HepG2 (cell line): ENCODE measurements around the gene OSBPL8. TPM values are rescaled to one million over a fixed set of nuclear protein-coding genes. Genes with fewer than 3 reads are reported as not detected.
A peak's percentile ranks its signal among the peaks of the same experiment; 100 is the strongest.

Source experiments
- ATAC-seq: fragments of 200-7000 bp; cut with Tn5 transposase; 3 replicates; pipeline ENCODE4 v1.9.1; 2020; ENCODE audit warnings: mild to moderate bottlenecking, moderate library complexity
- BruUV-seq: library from RNA; stranded (reverse); fragments of 400-500 nt; replicated peaks from 2 replicates; lab custom pipeline; 2021; lab: Mats Ljungman, UMichigan
- CTCF ChIA-PET: fragments of 300-600 bp; formaldehyde crosslinking; extraction: SDS; loops from one replicate; lab custom pipeline; 2021; ENCODE audit warnings: low total read pairs, inconsistent platforms, low intra/inter-chr PET ratio; lab: Yijun Ruan, JAX
- POLR2A ChIA-PET: fragments of 350-600 bp; sonication (Branson Sonifier 250); formaldehyde crosslinking; loops from one replicate; lab custom pipeline; 2020; ENCODE audit warnings: antibody characterized with exemption, inconsistent platforms; lab: Yijun Ruan, JAX
- DNase-seq: peaks from one replicate; pipeline ENCODE4 v3.0.0-alpha.2; 2015; ENCODE audit warnings: low spot score
- FAIRE-seq: peaks from 3 replicates; lab custom pipeline; 2011; peaks lifted over from hg19 to GRCh38; lab: Jason Lieb, UNC
- H2AFZ ChIP-seq: one replicate; pipeline ENCODE4 v1.6.1; 2011; ENCODE audit warnings: low read length, inconsistent platforms
- H3K27ac ChIP-seq: fragments of 300-600 bp; 3 replicates; pipeline ENCODE4 v1.8.0; 2011; ENCODE audit warnings: mixed run types, mild to moderate bottlenecking, mixed read lengths, low read length, inconsistent platforms; ENCODE audit not compliant: insufficient read depth; ENCODE audit errors: extremely low read length
- H3K27me3 ChIP-seq, 2 experiments: fragments of 200-600 bp in 1 of 2; 2 replicates in 1 of 2; 3 replicates in 1 of 2; pipeline versions ENCODE4 v1.6.0 to v1.8.0; 2011; ENCODE audit warnings: low read length in 2 of 2, mild to moderate bottlenecking in 2 of 2, moderate library complexity in 2 of 2, inconsistent platforms in 1 of 2; ENCODE audit not compliant: insufficient read depth in 2 of 2, control insufficient read depth in 1 of 2
- H3K36me3 ChIP-seq, 2 experiments: fragments of 200-600 bp in 1 of 2; replicated peaks in 1 of 2; 2 replicates in 1 of 2; 3 replicates in 1 of 2; pipeline versions ENCODE4 v1.5.1 to v1.8.0; 2011; ENCODE audit warnings: low read length in 2 of 2, inconsistent platforms in 1 of 2; ENCODE audit not compliant: insufficient read depth in 2 of 2, control insufficient read depth in 1 of 2
- H3K4me1 ChIP-seq: 2 replicates; pipeline ENCODE4 v1.5.1; 2012; ENCODE audit warnings: low read length, inconsistent platforms; ENCODE audit not compliant: insufficient read depth
- H3K4me2 ChIP-seq: 2 replicates; pipeline ENCODE4 v1.6.0; 2011; ENCODE audit warnings: low read depth, low read length, inconsistent platforms
- H3K4me3 ChIP-seq, 3 experiments: fragments of 200-600 bp in 1 of 3; sonication (generic), shearing (Covaris generic) in 1 of 3; replicated peaks in 1 of 3; 2 replicates each; pipeline ENCODE4 v1.5.1; 2011 to 2016; ENCODE audit warnings: low read length in 3 of 3, inconsistent platforms in 2 of 3, low read depth in 2 of 3, mild to moderate bottlenecking in 2 of 3, control low read depth in 1 of 3, mixed read lengths in 1 of 3; ENCODE audit not compliant: insufficient read depth in 1 of 3
- H3K79me2 ChIP-seq: one replicate; pipeline ENCODE4 v1.6.1; 2011; ENCODE audit warnings: low read length, inconsistent platforms; ENCODE audit not compliant: insufficient read depth
- H3K9ac ChIP-seq: 2 replicates; pipeline ENCODE4 v1.6.0; 2011; ENCODE audit warnings: mild to moderate bottlenecking, low read depth, low read length, inconsistent platforms; ENCODE audit not compliant: insufficient read depth
- H3K9me3 ChIP-seq: 2 replicates; pipeline ENCODE4 v1.5.1; 2012; ENCODE audit warnings: mild to moderate bottlenecking, low read length
- H4K20me1 ChIP-seq: 2 replicates; pipeline ENCODE4 v1.6.0; 2011; ENCODE audit warnings: inconsistent platforms, mild to moderate bottlenecking, low read length, moderate library complexity; ENCODE audit not compliant: insufficient read depth
- FOSL2 ChIP-seq: sonication (generic); formaldehyde crosslinking; IDR thresholded peaks from 2 replicates; pipeline ENCODE4 v1.4.0; 2020; ENCODE audit warnings: missing genetic modification reagents
- ZFP1 ChIP-seq: IDR thresholded peaks from 2 replicates; pipeline ENCODE4 v1.6.1; 2016
- ZNF549 ChIP-seq: sonication (generic); formaldehyde crosslinking; IDR thresholded peaks from 2 replicates; pipeline ENCODE4 v1.5.0; 2020; ENCODE audit warnings: missing genetic modification reagents
- ZNF652 ChIP-seq: IDR thresholded peaks from 2 replicates; pipeline ENCODE4 v1.6.1; 2016; ENCODE audit warnings: low read depth, borderline replicate concordance
- WGBS: methylation state at CpG from one replicate; pipeline ENCODE4 v1.1.6; 2017; ENCODE audit warnings: low lambda C conversion rate; 5-methylcytosine and 5-hydroxymethylcytosine counted together
- in situ Hi-C: cut with HindIII; loops from 2 replicates; pipeline ENCODE4 v1.10.0; 2017; ENCODE audit warnings: low pct_unique_long_range_greater_than_20kb; ENCODE audit not compliant: extremely low pct_ligation_motif_present
- intact Hi-C: fragments of 100-400 bp; cut with micrococcal nuclease; formaldehyde crosslinking; loops from one replicate; pipeline ENCODE4 v1.10.0; 2022; ENCODE audit not compliant: unreplicated experiment
- polyA plus RNA-seq, 8 experiments: library from polyadenylated mRNA; depleted of rRNA in 3 of 8; stranded (reverse) in 7 of 8; unstranded in 1 of 8; fragments of >200 nt; fragmentation: Illumina TruSeq in 4 of 8; extraction: Trizol in 4 of 8; gene quantifications; 2 replicates each; pipeline versions ENCODE4 v1.2.1 to v1.2.3, GENCODE V29; 2011 to 2016; ENCODE audit warnings: low read depth in 4 of 8, missing spikeins in 1 of 8, mixed read lengths in 1 of 8; ENCODE audit not compliant: insufficient read depth in 1 of 8
- total RNA-seq, 5 experiments: library from RNA; depleted of rRNA; stranded (reverse); fragments of >200 nt; fragmentation: Illumina TruSeq; extraction: Trizol; gene quantifications; 2 replicates each; pipeline ENCODE4 v1.2.3, GENCODE V29; 2016; ENCODE audit warnings: low read depth in 1 of 5
- TF ChIP-seq, protein P1 (sequence below): IDR thresholded peaks from 2 replicates; pipeline ENCODE4 v1.6.1; 2012; ENCODE audit warnings: low read depth, low read length, improper control_type of control experiment
- TF ChIP-seq, protein P2 (sequence below): sonication (generic); formaldehyde crosslinking; IDR thresholded peaks from 2 replicates; pipeline ENCODE4 v1.4.0; 2020; ENCODE audit warnings: mild to moderate bottlenecking, missing genetic modification reagents

Gene OSBPL8
- total and polyA plus RNA-seq, 2 of the 13 experiments (the other 11 are each of a cell fraction or from before 2014, with no cell fraction given): 11.0 to 33.9 TPM

DNA sequence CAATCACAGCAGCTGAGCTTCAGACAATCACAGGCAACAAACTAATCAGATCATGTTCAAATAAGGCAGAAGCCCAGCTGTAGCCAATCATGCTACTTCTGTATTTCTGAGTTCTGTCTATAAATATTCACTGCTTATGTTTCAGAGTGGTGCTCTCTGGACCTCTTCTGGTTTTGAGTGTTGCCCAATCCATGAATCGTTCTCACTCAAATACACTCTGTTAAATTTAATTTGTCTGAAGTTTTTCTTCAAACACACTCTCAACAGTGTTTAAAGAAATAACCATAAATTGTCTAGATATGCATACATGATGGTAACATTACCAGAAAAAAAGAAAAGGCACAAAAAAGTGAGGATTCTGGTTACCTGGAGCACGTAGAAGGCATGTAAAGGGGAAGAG lies 133.4 kb downstream of the OSBPL8 start:
- 0 out of 2 replicates have a peak, but pooled peaks have one; percentile 50 for TF ChIP-seq ZNF549 (CRISPR knock-in tag)
- TF ChIP-seq FOSL2 (CRISPR knock-in tag): no peak
- TF ChIP-seq, all 625 proteins: peak for 1
- H3K9ac ChIP-seq: no peak overlapping the region
- no peak overlapping the region for H3K4me2 ChIP-seq
- H3K4me1 ChIP-seq: peaks cover 12% of the 10 kb centered on the region
- H4K20me1 ChIP-seq: no peaks in the 10 kb centered on the region
- no peak overlapping the region for H2AFZ ChIP-seq
- H3K79me2 ChIP-seq: no peaks in the 10 kb centered on the region
- CTCF ChIA-PET: no interaction called here
- H3K27ac ChIP-seq: no peak overlapping the region
- WGBS: 79% methylated on average over 2 of the region's 2 CpGs
- peaks cover 20% of the 10 kb centered on the region for H3K9me3 ChIP-seq
- intact Hi-C loops (loop anchor here (10.0 kb wide), 1 partner anchor 59 kb away; no protein-coding TSS in a partner anchor), in situ Hi-C loops (no loop called here)
- H3K4me3 ChIP-seq: no peak overlapping the region
- POLR2A ChIA-PET: no interaction called here
- no peak for ATAC-seq
- BruUV-seq: no TSS peak
- no peaks in the 10 kb centered on the region for H3K27me3 ChIP-seq
- no peak for DNase-seq
- no peak for FAIRE-seq
- H3K36me3 ChIP-seq: no peaks in the 10 kb centered on the region

DNA sequence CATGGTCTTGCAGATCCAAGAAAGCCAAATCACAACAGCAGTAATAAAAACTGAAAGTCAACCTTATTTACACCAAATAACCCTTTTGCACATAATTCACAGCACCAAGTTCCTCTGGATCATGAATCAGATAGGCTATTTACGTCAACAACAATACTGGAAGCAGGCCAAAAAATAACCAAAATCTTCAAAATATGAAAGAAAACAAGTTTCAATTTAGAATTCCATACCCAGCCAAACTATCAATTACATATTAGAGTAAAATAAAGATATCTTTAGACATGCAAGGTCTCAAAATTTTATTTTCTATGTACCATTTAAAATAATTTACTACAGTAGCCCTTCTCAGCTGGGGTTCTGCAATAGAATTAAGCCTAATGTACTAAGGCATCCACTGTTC lies 134.6 kb downstream of the OSBPL8 start:
- H3K4me2 ChIP-seq: no peak overlapping the region
- H3K27me3 ChIP-seq: no peaks in the 10 kb centered on the region
- 0 out of 2 replicates have a peak, but pooled peaks cover 3% of the 10 kb centered on the region for H4K20me1 ChIP-seq
- 94% methylated on average over 1 of the region's 1 CpG for WGBS
- H3K27ac ChIP-seq: no peak overlapping the region
- peaks cover 23% of the 10 kb centered on the region for H3K4me1 ChIP-seq
- no peak overlapping the region for H3K4me3 ChIP-seq
- FAIRE-seq (no peak), ATAC-seq (no peak), DNase-seq (no peak)
- H3K9me3 ChIP-seq: peaks cover 20% of the 10 kb centered on the region
- no peak overlapping the region for H2AFZ ChIP-seq
- in situ Hi-C loops: no loop called here
- H3K79me2 ChIP-seq: no peaks in the 10 kb centered on the region
- TF ChIP-seq ZFP1: peak; percentile 98
- TF ChIP-seq, protein P1, sequence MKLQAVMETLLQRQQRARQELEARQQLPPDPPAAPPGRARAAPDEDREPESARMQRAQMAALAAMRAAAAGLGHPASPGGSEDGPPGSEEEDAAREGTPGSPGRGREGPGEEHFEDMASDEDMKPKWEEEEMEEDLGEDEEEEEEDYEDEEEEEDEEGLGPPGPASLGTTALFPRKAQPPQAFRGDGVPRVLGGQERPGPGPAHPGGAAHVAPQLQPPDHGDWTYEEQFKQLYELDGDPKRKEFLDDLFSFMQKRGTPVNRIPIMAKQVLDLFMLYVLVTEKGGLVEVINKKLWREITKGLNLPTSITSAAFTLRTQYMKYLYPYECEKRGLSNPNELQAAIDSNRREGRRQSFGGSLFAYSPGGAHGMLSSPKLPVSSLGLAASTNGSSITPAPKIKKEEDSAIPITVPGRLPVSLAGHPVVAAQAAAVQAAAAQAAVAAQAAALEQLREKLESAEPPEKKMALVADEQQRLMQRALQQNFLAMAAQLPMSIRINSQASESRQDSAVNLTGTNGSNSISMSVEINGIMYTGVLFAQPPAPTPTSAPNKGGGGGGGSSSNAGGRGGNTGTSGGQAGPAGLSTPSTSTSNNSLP: no peak
- TF ChIP-seq, protein P2, sequence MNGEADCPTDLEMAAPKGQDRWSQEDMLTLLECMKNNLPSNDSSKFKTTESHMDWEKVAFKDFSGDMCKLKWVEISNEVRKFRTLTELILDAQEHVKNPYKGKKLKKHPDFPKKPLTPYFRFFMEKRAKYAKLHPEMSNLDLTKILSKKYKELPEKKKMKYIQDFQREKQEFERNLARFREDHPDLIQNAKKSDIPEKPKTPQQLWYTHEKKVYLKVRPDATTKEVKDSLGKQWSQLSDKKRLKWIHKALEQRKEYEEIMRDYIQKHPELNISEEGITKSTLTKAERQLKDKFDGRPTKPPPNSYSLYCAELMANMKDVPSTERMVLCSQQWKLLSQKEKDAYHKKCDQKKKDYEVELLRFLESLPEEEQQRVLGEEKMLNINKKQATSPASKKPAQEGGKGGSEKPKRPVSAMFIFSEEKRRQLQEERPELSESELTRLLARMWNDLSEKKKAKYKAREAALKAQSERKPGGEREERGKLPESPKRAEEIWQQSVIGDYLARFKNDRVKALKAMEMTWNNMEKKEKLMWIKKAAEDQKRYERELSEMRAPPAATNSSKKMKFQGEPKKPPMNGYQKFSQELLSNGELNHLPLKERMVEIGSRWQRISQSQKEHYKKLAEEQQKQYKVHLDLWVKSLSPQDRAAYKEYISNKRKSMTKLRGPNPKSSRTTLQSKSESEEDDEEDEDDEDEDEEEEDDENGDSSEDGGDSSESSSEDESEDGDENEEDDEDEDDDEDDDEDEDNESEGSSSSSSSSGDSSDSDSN (CRISPR knock-in tag): no peak
- TF ChIP-seq ZNF652 (CRISPR knock-in tag): no peak
- CTCF ChIA-PET: no interaction called here
- POLR2A ChIA-PET: no interaction called here
- no peak overlapping the region for H3K9ac ChIP-seq
- no TSS peak for BruUV-seq
- intact Hi-C loops: loop anchor here (10.0 kb wide), 1 partner anchor 60 kb away; no protein-coding TSS in a partner anchor
- no peaks in the 10 kb centered on the region for H3K36me3 ChIP-seq
